Astrocyte (in vitro differentiated cells and primary cell): Measurements from ENCODE around the gene EGFL8. TPM values are rescaled to one million over a fixed set of nuclear protein-coding genes. Genes with fewer than 3 reads are reported as not detected.

Source experiments
- DNase-seq: peaks from one replicate; pipeline ENCODE4 v3.0.0-alpha.2; 2010; ENCODE audit warnings: low read depth
- FAIRE-seq: peaks from 2 replicates; lab custom pipeline; 2011; peaks lifted over from hg19 to GRCh38; lab: Jason Lieb, UNC
- H2AFZ ChIP-seq: 2 replicates; pipeline ENCODE4 v1.6.0; 2012; ENCODE audit warnings: low read depth, low read length, inconsistent platforms
- H3K27ac ChIP-seq: 2 replicates; pipeline ENCODE4 v1.5.1; 2011; ENCODE audit warnings: low read depth, low read length, inconsistent platforms
- H3K27me3 ChIP-seq: 2 replicates; pipeline ENCODE4 v1.6.0; 2011; ENCODE audit warnings: low read length, inconsistent platforms; ENCODE audit not compliant: insufficient read depth
- H3K36me3 ChIP-seq: 2 replicates; pipeline ENCODE4 v1.5.1; 2011; ENCODE audit warnings: low read length, inconsistent platforms; ENCODE audit not compliant: insufficient read depth
- H3K4me1 ChIP-seq: 2 replicates; pipeline ENCODE4 v1.5.1; 2011; ENCODE audit warnings: low read length, inconsistent platforms; ENCODE audit not compliant: insufficient read depth
- H3K4me2 ChIP-seq: 2 replicates; pipeline ENCODE4 v1.6.0; 2012; ENCODE audit warnings: low read length, inconsistent platforms
- H3K4me3 ChIP-seq: 2 replicates; pipeline ENCODE4 v1.5.1; 2011; ENCODE audit warnings: low read depth, mild to moderate bottlenecking, low read length, inconsistent platforms; ENCODE audit not compliant: insufficient read depth
- H3K79me2 ChIP-seq: 2 replicates; pipeline ENCODE4 v1.6.0; 2012; ENCODE audit warnings: mild to moderate bottlenecking, low read length, inconsistent platforms; ENCODE audit not compliant: insufficient read depth
- H3K9ac ChIP-seq: 2 replicates; pipeline ENCODE4 v1.6.0; 2012; ENCODE audit warnings: mild to moderate bottlenecking, low read length, inconsistent platforms
- H3K9me3 ChIP-seq: 2 replicates; pipeline ENCODE4 v1.5.1; 2012; ENCODE audit warnings: low read depth, mild to moderate bottlenecking, low read length, inconsistent platforms; ENCODE audit not compliant: insufficient read depth
- H4K20me1 ChIP-seq: 2 replicates; pipeline ENCODE4 v1.6.0; 2012; ENCODE audit warnings: low read length, inconsistent platforms; ENCODE audit not compliant: insufficient read depth
- H3K27ac Mint-ChIP-seq: one replicate; pipeline ENCODE4 v1.8.0; 2021; ENCODE audit warnings: mild to moderate bottlenecking, mixed read lengths; ENCODE audit not compliant: unreplicated experiment
- H3K27me3 Mint-ChIP-seq: one replicate; pipeline ENCODE4 v1.8.0; 2021; ENCODE audit warnings: low read depth, mixed read lengths; ENCODE audit not compliant: unreplicated experiment
- H3K36me3 Mint-ChIP-seq: one replicate; pipeline ENCODE4 v1.8.0; 2021; ENCODE audit warnings: low read depth, mixed read lengths; ENCODE audit not compliant: unreplicated experiment
- H3K4me1 Mint-ChIP-seq: one replicate; pipeline ENCODE4 v1.8.0; 2021; ENCODE audit warnings: low read depth, mixed read lengths; ENCODE audit not compliant: unreplicated experiment
- H3K4me3 Mint-ChIP-seq: one replicate; pipeline ENCODE4 v1.8.0; 2021; ENCODE audit warnings: mild to moderate bottlenecking, moderate library complexity, mixed read lengths; ENCODE audit not compliant: unreplicated experiment
- H3K9me3 Mint-ChIP-seq: one replicate; pipeline ENCODE4 v1.8.0; 2021; ENCODE audit warnings: mild to moderate bottlenecking, mixed read lengths; ENCODE audit not compliant: unreplicated experiment
- CTCF ChIP-seq: IDR thresholded peaks from 2 replicates; pipeline ENCODE4 v1.5.1; 2011; ENCODE audit warnings: low read depth, mild to moderate bottlenecking, inconsistent platforms, low read length, moderate library complexity; ENCODE audit not compliant: insufficient read depth
- EZH2 ChIP-seq: IDR thresholded peaks from 2 replicates; pipeline ENCODE4 v1.6.1; 2012; ENCODE audit warnings: mild to moderate bottlenecking, low read length, inconsistent platforms; ENCODE audit not compliant: insufficient read depth
- total RNA-seq: library from RNA; stranded (reverse); gene quantifications from 2 replicates; pipeline ENCODE4 v1.2.1, GENCODE V29; 2021

The EGFL8 gene
- total RNA-seq, 1 donor from 2014 or later, result 13.3 TPM

DNA sequence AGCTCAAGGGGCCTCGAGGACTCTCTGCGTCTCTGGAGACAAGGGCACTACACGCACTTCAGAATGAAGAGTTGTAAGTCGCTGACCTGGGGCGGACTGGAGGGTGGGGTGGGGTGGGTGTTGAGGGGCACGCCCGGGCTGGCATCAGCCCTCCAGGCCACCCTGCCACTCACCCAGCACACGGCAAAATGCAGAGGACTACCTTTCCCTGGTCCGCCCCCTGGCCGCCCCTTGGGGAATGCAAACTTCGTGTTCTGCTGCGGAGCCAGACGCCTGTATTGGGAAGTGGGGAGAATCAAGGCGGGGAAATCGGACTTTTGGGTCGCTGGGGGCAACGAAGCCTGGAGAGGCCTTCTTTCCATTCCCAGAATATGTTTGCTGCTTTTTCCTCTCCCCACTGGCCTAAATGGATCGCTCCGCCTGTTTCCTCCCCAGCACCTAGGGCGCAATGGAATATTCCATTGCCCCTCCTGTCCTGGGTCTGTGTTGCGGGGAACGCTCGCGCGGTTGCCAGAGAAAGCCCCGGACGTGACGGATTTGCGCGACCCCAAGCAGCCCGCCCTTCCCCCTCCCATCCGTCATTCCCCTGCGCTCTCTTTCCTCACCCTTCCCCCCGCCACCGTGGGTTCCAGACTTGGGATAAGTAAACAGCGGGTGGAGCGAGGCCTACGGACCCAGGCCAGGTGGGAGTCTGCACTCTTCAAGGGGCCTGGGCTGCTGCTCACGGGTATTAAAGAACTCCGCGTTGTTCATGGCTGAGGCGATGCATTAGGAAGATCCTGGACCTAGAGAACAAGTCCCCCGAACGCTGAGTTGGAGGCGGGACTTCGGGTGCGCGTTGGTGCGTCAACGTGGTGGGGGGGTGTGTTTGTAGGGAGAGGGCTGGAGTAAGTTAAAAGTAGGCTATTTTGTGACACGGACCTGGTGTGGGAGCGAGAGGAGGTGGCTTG is 10.6 kb upstream of the EGFL8 start, which contains the start of gene PPT2:
TSS of gene PPT2 (plus strand) at position 578 of the 950 bp plus-strand sequence. CDS start 454 bp downstream, outside the sequence.
- peaks cover 19% of the 10 kb centered on the region for H3K27me3 Mint-ChIP-seq

DNA sequence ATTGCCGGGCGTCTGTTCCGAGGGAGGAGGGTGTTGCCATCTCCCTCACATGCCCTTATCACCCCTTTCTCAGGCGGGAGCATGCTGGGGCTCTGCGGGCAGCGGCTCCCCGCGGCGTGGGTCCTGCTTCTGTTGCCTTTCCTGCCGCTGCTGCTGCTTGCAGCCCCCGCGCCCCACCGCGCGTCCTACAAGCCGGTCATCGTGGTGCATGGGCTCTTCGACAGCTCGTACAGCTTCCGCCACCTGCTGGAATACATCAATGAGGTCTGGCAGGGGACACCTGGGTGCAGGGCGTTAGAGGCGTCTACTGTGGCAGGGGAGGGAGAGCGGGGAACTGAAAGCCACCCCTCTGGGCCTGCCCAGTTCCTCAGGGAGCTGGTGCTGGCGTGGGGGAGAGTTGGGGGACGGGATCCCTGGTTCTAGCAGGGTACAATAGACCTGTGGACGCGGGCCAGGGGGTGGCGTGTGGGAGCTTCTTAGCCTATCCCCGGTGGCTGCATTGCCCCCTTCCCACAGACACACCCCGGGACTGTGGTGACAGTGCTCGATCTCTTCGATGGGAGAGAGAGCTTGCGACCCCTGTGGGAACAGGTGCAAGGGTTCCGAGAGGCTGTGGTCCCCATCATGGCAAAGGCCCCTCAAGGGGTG is 9.8 kb upstream of the EGFL8 start:
- H3K9me3 ChIP-seq, result no peaks in the 10 kb centered on the region
- peak overlapping the region; percentile 76 for H2AFZ ChIP-seq
- Mint-ChIP-seq H3K4me3 (peak overlapping the region; percentile 98), H3K4me1 (peaks cover 19% of the 10 kb centered on the region), H3K27ac (peak overlapping the region; percentile 95), H3K9me3 (peaks cover 2% of the 10 kb centered on the region), H3K27me3 (peaks cover 14% of the 10 kb centered on the region), H3K36me3 (peaks cover 12% of the 10 kb centered on the region)
- peaks cover 9% of the 10 kb centered on the region for H4K20me1 ChIP-seq
- H3K79me2 ChIP-seq, result peaks cover 17% of the 10 kb centered on the region
- H3K27me3 ChIP-seq, result peaks cover 6% of the 10 kb centered on the region
- peak overlapping the region; percentile 88 for H3K4me3 ChIP-seq
- DNase-seq, result peak; percentile 48
- peak overlapping the region; percentile 86 for H3K9ac ChIP-seq
- peaks cover 24% of the 10 kb centered on the region for H3K4me1 ChIP-seq
- peaks cover 11% of the 10 kb centered on the region for H3K36me3 ChIP-seq
- peak overlapping the region; percentile 82 for H3K27ac ChIP-seq
- H3K4me2 ChIP-seq, result peak overlapping the region; percentile 92
- peak; percentile 21 for TF ChIP-seq CTCF
- no peak for TF ChIP-seq EZH2
- no peak for FAIRE-seq

More for the DNA sequence above, 10.6 kb upstream of the EGFL8 start, which contains the start of gene PPT2:
- DNase-seq, result peak; percentile 87
- H3K36me3 Mint-ChIP-seq, result peaks cover 13% of the 10 kb centered on the region
- H3K4me3 Mint-ChIP-seq, result peak within 1 kb of the TSS; percentile 98
- Histone ChIP-seq H3K4me1 (peaks cover 24% of the 10 kb centered on the region), H3K79me2 (peaks cover 17% of the 10 kb centered on the region), H3K4me2 (peak within 1 kb of the TSS; percentile 92), H3K9me3 (no peaks in the 10 kb centered on the region), H3K27ac (peak within 1 kb of the TSS; percentile 82), H3K36me3 (peaks cover 11% of the 10 kb centered on the region), H3K4me3 (peak within 1 kb of the TSS; percentile 88), H4K20me1 (peaks cover 9% of the 10 kb centered on the region), H2AFZ (peak within 1 kb of the TSS; percentile 76), H3K9ac (peak within 1 kb of the TSS; percentile 86), H3K27me3 (peaks cover 13% of the 10 kb centered on the region)
- no peak for TF ChIP-seq CTCF
- TF ChIP-seq EZH2, result no peak
- no peak for FAIRE-seq
- H3K4me1 Mint-ChIP-seq, result peaks cover 19% of the 10 kb centered on the region
- peak within 1 kb of the TSS; percentile 95 for H3K27ac Mint-ChIP-seq
- peaks cover 3% of the 10 kb centered on the region for H3K9me3 Mint-ChIP-seq
